Posterior cingulate gyrus (tissue), 11 donors: ENCODE measurements around the gene EVX2.

Experiments
- DNase-seq, 10 donors: peaks; one replicate each; pipeline versions ENCODE4 v3.0.0 to v3.0.0-alpha.2; 2020 to 2021; ENCODE audit warnings: mixed read lengths in 3 of 10
- intact Hi-C: fragments of 100-400 bp; cut with DNase I; formaldehyde crosslinking; loops from one replicate; pipeline ENCODE4 v1.15.1; 2023

EVX2 gene

DNA sequence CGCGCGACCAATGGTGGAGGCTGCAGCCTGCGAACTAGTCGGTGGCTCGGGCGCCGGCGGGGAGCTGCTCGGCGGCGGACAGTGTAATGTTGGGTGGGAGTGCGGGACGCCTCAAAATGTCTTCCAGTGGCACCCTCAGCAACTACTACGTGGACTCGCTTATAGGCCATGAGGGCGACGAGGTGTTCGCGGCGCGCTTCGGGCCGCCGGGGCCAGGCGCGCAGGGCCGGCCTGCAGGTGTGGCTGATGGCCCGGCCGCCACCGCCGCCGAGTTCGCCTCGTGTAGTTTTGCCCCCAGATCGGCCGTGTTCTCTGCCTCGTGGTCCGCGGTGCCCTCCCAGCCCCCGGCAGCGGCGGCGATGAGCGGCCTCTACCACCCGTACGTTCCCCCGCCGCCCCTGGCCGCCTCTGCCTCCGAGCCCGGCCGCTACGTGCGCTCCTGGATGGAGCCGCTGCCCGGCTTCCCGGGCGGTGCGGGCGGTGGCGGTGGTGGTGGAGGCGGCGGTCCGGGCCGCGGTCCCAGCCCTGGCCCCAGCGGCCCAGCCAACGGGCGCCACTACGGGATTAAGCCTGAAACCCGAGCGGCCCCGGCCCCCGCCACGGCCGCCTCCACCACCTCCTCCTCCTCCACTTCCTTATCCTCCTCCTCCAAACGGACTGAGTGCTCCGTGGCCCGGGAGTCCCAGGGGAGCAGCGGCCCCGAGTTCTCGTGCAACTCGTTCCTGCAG is 39.1 kb upstream of the EVX2 start, which contains the start of gene HOXD9:
TSS of gene HOXD9 (plus strand) at position 37 of the 728 bp plus-strand sequence. CDS start at position 87, 50 bp downstream.
- DNase-seq: peak in 1 of 10 donors; percentile 77

DNA sequence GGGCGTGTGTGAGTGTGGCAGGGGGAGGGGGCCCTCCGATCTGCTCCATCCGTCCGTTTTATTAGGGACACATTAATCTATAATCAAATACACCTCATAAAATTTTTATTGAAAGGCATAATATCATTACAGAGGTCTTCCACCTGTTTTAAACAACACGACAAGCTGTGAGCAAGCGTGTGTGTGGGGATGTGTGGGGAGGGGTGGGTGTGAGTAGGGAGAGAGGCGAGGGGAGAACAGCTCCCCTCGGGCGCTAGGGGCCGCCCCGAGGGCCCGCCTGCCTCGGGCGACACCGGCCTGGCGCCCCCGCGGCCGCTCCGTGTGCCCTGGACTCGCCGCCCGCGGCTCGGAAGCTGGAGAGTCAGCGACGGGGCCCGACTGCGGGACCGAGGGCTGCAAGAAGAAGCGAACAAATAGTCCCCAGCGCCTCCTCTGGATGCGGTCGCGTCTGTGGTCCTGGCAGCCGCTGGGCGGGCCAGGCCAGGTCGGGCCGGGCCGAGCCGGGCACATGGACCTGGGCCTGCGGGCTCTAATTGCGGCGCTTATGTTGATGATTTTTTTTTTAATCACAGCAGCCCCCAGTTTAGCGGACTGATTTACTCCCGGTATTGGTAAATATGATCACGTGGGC is 38.4 kb upstream of the EVX2 start:
- no peak for DNase-seq
- intact Hi-C loops: loop anchor here (5.0 kb wide), 1 partner anchor 1775 kb away; no protein-coding TSS in a partner anchor

More for the DNA sequence above, 39.1 kb upstream of the EVX2 start, which contains the start of gene HOXD9:
- intact Hi-C loops: loop anchor here (5.0 kb wide), 1 partner anchor 1776 kb away; no protein-coding TSS in a partner anchor

DNA sequence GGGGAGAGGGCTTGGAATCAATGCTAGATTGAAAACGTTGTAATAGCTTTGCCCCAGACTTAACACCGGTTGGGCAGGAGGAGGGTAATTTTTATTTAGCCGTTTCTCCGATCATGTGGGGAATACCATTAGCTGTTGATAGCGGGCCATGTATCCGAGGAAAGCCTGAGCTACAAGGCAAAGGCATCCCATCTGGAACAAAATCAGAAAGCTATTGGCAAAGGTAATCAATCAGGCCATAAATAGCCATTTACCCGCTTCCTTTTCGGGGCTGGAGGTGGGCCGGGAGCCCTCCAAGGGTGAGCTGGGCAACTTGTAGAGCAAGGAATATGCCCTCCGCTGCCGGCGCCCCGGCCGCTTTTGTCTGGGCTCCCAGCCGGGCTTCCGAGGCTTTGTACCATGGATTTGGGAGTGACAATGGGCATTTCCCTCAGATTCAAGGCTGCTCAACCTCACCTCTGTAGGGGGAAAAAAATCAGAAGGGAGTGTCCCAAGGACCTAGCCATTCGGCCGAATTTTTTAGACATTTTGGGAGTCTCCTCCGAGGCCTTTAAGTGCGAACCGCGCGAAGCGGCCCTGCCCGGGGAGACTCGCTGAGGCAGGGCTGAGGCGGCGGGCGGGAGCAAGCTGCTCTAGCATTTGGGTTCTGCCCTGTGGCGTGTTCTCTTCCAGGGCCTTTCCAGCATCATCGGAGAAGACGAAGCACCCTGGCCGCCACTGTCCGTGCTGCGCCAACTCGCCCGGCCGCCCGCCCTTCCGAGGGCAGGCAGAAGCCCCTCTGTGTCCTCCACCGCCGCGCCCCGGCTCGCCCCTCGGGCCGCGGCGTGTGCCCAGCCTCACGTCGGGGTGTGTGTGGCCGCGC is 37.7 kb upstream of the EVX2 start:
- intact Hi-C loops: loop anchor here (5.0 kb wide), 1 partner anchor 1774 kb away; no protein-coding TSS in a partner anchor
- peak in 1 of 10 donors; percentile 59 for DNase-seq

DNA sequence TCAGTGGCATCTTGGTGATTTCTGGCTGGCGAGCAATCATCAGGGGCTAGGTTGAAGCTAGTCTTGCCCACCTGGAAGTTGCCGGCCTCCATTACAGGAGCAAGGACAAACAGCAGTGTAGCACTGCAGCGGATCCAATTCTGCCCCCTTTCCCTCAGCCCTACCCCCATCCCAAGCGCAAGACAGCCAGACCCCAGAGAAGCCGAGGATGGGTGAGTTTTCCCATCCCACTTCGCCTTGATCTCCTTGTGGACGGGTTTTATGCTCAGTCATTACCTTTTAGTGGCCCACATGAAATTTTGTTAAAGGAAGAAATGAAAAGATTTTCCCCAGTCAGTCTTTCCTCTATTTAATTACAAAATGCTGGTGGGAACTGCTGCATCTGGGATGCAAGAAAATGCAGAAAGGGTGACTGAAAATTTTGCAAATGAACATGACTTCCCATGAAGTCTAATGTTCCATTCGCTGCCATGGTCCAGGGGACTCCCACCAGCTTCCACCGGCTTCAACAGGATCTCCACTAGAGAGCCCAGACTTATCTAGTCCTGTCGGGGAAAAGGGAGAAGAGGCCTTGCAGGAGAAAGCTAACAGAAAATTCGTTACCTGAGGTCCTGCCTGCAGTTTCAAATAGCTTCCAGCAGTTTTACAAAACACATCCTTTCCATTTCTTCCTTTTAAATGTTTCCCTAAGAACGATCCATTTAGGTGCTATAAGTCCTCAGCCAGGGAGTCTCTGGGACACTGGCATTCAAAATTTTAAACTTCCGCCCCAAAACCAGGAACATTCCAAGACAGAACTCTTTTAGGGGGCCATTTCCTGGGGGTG is 36.8 kb upstream of the EVX2 start:
- DNase-seq: peak in 1 of 10 donors; percentile 22
- intact Hi-C loops: loop anchor here (5.0 kb wide), 1 partner anchor 1773 kb away; no protein-coding TSS in a partner anchor

DNA sequence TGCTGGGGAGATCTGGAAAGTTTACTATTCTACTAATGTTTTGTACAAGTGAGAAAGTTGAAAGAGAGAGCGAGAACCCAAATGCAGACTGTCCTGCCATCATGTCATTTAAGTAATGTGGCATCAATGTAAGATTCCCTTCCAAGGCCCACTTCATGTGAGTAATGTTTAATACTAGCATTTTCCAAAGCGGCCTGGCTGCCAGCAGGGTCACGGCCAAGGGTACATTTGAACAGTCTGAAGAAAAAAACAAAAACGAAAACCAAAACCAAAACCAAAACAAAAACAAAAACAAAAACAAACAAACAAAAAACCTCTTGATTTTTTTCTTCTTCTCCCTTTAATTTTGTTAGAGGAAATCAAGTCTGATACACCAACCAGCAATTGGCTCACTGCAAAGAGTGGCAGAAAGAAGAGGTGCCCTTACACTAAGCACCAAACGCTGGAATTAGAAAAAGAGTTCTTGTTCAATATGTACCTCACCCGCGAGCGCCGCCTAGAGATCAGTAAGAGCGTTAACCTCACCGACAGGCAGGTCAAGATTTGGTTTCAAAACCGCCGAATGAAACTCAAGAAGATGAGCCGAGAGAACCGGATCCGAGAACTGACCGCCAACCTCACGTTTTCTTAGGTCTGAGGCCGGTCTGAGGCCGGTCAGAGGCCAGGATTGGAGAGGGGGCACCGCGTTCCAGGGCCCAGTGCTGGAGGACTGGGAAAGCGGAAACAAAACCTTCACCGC is 35.0 kb upstream of the EVX2 start:
- DNase-seq: no peak
- intact Hi-C loops: no loop called here

DNA sequence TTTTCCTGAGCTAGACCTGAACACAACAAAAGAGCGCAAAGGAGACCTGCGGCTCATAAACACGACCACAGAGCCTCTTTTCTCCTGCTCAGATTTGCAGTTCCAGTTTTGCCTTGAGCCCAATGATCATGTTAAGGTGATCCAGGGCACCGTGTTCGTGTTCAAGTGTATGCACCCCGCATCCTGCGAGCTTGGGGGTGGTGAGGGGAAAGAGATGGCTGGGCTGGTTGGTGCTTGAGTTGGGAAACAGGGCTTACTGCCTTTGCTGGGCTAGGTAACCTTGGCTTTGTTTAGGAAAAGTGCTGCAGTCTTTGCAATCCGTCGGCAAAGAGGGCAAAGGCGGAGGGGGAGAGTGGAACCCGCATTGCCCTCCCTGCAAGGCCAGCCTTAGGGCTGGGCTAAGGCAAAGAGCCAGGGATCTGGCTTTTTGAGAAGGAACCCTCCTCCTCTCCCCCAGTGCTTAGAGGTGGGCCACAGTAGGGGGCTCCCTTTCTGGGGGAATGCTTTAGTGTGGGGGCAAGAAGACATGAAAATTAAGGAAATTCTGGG is 34.1 kb upstream of the EVX2 start:
- no peak for DNase-seq
- intact Hi-C loops: no loop called here

DNA sequence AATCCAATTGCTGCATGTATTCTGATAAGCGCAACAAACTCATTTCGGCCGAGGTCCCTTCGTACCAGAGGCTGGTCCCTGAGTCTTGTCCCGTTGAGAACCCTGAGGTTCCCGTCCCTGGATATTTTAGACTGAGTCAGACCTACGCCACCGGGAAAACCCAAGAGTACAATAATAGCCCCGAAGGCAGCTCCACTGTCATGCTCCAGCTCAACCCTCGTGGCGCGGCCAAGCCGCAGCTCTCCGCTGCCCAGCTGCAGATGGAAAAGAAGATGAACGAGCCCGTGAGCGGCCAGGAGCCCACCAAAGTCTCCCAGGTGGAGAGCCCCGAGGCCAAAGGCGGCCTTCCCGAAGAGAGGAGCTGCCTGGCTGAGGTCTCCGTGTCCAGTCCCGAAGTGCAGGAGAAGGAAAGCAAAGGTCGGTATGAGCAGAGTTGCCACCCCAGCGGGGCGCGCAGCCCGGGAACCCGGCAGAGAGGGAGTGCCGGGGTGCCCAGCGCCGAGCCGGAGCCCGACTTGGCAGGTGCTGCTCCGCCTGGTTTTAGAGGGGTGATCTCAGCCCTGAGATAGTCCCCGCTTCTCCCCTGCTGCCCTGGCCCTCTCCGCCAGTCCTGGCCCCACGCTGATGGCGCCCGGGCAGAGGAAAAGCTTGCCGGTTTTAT is 33.5 kb upstream of the EVX2 start:
- intact Hi-C loops: no loop called here
- DNase-seq: peak in 2 of 10 donors; percentile 71 to 75

DNA sequence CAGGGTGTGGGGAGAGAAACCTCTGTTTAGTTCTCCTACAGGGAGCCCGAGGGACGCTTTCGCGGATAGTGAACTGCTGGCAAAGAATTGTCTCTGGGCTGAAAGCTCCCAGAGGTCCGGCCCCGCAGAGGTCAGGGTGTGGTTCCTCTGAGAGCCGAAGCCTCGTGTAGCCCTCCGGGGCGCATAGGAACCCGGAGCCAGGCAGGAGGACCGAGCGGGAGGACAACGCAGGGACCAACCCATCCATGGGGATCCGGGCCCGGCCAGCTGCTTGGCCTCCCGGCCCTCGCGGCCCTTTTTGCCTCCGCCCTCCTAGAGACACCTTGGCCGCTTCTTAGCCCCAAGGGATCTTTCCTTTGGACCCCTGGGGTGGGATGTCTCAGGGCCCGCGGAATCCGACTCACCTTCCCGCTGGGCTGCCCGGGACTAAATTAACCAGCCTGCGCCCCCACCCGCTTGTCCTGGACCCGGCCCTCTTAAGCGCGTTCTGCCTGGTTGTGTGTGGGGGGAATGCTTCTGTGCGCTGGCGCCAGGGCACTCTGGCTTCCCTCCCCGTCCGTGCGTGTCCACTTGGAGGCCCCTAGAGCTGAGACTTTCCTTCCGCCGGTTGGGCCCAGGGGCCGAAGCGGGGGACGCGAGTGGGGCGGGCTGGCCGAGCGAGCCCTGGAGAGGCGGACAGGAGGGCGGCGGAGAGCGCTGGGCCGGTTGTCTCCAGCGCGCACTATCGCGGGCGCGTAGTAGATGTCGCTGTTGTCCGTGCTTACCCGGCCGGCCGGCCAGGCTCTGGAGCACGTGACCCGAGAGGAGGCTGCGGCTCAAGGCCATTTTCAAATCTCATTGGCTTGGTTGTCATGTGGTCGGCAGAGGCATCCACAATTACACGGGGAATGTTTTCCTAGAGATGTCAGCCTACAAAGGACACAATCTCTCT is 32.4 kb upstream of the EVX2 start, which contains the start of gene HOXD10:
TSS of gene HOXD10 (plus strand) at position 896 of the 931 bp plus-strand sequence. CDS start 56 bp downstream, outside the sequence.
- DNase-seq: peak in 2 of 10 donors; percentile 79 to 80
- intact Hi-C loops: no loop called here

DNA sequence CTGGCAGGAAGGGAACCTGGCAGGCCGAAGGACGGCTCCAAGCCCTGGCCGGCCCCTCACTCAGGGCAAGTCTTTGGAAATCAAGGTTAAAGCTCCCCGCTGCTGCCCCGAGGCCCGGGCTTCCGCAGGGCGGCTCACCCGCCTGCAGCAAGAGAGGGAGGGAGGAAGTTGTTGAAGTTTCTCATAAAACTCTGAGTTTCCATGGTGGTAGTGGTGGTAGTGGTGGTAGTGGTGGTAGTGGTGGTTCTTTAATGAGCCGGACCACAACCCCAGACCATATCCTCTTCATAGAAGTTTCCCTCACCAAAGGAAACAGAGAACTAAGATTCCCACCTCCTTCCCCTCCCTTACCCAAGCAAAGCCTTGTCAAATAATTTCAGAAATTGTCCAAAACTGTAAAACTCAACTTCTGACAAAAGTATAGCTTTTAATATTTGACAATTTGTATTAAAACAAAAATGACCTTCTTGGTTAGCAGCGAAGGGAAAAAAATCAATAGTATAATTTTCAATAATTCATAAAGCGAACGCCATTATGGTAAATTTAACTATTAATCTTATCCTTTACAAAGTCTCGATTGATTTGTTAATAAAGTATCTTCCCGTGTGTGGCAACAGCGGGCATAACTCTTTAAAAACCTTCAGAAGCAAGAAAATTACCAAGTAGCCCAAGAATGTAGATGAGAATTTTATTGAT is 31.3 kb upstream of the EVX2 start:
- DNase-seq: peak in 1 of 10 donors; percentile 52
- intact Hi-C loops: no loop called here

DNA sequence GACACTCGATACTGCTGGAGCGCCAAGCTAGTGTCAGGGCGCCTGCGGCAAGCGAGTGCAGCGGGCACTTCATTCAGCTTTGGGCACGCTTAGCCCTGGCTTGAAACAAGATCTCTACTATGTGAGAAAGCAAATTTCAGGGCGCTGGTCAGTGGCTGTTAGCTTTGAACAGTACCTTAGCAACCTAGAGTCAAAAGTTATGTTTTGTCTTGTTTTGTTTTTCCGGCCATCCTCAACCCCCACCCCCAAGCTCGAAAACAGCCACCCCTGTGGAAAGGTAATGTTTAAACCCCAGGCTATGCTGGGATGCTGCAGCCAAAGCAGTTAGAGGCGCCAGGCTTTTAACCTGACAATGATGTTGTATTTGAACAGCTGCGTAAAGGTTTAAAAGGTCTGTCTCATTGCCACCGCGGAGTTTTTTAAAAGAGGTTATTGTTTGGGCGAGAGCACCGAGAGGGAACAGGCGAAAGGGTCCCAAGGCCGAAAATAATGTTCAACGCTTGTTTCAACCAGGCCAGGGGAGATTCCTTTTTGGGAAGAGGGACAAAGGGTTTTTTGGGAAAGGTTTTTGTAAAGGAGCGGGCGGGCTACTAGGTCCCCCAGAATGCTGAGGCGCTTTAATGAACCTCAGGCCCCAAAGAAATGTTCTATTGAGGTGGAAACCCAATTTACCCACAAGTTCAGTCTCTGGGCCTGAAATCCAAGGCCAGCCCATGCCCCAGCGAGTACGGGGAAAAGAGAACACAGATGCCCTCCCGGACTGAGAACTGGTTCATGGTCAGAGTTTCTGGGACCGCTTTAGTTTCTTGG is 30.6 kb upstream of the EVX2 start:
- intact Hi-C loops: no loop called here

DNA sequence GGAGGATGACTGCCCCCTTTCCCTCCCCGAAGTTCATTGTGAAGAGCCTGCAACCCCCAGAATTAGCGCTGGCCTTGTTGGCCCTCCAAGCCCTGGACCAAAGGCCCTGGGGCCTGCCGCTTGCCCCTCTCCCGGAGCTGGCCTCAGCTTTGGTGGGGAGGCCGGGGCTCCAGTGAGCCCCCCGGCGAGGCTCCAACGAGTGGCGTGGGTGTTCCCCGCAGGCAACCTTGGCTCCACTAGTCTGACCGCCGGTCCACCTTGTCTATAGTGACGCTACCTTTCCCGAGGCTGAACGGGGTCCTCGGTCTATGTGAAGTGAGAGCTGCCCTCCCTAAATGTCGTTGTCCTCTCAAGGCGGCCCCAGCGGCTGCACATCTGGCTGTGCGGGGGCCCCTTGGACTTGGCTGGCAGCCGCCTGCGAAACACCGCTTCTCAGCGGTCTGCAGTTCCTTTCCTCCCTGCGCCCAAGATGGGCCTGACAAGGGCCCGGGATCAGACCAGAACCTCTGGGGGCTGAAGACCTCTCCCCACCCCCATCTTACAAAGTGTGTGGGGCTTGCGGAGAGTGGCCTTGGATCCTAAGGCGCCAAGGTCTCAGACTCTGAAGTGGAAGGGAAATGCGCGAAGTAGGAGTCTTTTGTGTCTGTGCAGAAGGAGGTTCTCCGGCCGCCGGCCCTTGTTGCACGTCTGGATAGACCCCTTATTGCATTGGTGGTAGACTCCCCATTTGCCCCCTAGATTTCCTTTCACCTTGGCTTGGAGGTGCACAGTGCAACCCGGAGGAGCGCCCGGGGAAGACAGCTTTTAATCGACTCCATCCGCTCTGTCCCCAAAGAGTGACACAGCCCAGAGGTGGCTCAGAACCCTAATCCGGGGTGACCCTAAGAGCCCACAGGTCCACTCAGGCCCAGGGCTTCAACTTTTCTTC is 28.9 kb upstream of the EVX2 start:
- intact Hi-C loops: no loop called here
- peak in 1 of 10 donors; percentile 66 for DNase-seq

More for the DNA sequence above, 30.6 kb upstream of the EVX2 start:
- peak in 1 of 10 donors; percentile 53 for DNase-seq

DNA sequence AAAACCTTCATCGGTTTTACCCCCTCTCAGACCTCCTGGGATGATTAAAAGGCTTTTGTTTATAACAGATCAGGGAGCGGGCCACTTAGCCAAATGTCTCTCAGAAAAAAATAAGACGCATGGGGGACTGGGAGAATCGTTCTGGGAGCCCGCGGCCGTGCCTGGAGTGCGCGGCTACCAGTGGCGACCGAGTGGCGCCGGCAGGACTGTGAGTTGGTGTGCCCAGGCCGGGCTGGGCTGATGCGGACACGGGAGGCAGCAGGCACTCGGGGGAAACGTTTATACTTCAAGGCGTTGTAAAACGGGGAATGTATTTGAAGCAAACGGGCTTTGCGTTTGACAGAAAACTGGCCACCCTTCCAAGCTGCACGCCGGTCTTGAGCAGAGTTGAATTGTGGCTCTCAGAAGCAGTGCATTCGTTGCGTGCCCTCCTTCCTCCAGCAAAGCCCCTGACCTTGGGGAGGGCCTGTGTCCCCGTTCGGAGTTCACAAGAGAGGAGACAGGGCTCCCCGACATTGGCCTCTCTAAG is 28.1 kb upstream of the EVX2 start:
- intact Hi-C loops: no loop called here
- DNase-seq: peak in 1 of 10 donors; percentile 59

DNA sequence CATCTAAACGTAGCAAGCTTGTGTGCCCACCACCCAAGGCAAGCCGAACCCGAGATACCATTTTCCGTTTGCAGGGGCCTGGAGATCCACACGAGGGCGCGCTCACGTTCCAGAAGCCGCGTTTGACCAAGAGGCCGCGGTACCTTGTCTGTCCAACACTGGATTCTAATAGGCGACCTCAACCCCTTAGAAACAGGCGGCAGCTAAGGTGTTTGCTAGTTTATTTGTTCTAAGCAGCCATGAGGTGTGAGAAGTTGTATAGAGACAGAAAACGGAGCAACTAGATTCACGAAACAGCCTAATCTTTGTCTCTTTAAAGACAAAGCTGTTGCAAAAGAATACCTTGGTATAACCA is 27.5 kb upstream of the EVX2 start:
- peak in 1 of 10 donors; percentile 48 for DNase-seq
- intact Hi-C loops: no loop called here
